ENCODE measurements around the gene KRTAP12-1. TPM values are rescaled to one million over a fixed set of nuclear protein-coding genes. Genes with fewer than 3 reads are reported as not detected.
A peak's percentile ranks its signal among the peaks of the same experiment; 100 is the strongest.

KRTAP12-1 gene
- total RNA-seq, 4 donors from 2014 or later: not detected

DNA sequence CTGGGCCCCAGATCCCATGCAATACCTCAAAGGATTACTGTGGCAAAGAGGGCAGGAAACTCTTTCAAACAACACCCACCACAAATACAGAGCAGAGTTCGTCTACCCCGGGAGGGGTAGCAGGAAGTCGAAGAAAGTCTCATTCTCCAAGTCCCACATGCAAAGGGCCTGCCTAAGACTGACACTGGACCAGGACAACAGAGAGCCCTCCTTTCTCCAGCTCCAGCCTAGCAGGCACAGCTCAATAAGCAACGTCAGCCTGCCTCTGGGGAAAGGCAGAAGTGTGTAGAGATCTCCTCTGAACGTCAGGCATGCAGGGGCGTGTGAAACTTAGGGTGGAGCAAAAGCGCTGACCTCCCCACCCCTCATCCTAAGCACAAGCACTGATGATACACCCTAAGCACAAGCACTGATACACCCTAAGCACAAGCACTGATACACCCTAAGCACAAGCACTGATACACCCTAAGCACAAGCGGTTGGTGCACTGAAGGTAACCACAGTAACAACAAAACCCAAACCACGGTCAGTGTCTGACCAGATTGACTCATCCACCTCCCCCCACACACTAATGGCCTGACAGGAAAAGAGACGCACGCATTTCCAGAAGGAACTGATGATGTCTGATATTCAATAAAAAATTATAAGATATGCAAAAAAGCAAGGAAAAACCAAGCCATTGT, 22.9 kb downstream of the KRTAP12-1 start:
- no peak for DNase-seq
- Histone ChIP-seq H3K9me3 (no peaks in the 10 kb centered on the region), H3K27ac (peak overlapping the region in 3 of 4 donors; percentile 25 to 82 (median 59)), H3K36me3 (no peaks in the 10 kb centered on the region), H3K4me3 (no peak overlapping the region), H3K4me1 (no peaks in the 10 kb centered on the region), H3K27me3 (no peaks in the 10 kb centered on the region)
- TF ChIP-seq POLR2A (IDR thresholded peaks at IDR 0.05): no peak
- TF ChIP-seq, protein P1, sequence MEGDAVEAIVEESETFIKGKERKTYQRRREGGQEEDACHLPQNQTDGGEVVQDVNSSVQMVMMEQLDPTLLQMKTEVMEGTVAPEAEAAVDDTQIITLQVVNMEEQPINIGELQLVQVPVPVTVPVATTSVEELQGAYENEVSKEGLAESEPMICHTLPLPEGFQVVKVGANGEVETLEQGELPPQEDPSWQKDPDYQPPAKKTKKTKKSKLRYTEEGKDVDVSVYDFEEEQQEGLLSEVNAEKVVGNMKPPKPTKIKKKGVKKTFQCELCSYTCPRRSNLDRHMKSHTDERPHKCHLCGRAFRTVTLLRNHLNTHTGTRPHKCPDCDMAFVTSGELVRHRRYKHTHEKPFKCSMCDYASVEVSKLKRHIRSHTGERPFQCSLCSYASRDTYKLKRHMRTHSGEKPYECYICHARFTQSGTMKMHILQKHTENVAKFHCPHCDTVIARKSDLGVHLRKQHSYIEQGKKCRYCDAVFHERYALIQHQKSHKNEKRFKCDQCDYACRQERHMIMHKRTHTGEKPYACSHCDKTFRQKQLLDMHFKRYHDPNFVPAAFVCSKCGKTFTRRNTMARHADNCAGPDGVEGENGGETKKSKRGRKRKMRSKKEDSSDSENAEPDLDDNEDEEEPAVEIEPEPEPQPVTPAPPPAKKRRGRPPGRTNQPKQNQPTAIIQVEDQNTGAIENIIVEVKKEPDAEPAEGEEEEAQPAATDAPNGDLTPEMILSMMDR (IDR thresholded peaks at IDR 0.05): no peak

DNA sequence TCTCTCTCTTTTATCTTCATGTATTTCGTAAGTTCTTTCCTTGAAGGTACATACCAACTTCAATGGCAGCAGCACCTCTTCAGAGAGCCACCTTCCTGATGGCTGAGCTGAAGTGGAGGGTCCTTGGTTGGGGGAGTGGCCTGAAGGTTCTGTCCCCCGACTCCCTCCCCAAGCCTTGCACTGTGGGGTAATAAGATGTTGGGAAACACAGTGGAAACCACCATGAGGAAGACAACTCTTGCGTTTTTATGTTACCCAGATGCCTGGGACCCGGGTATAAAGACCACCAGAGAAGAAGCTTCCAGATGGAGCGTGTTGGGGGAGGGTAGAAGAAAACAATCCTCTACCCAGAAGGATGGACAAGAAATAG, 23.4 kb downstream of the KRTAP12-1 start:
- H3K36me3 ChIP-seq: no peaks in the 10 kb centered on the region
- no peak for DNase-seq
- no peaks in the 10 kb centered on the region for H3K4me1 ChIP-seq
- no peak for TF ChIP-seq POLR2A (IDR thresholded peaks at IDR 0.05)
- TF ChIP-seq, protein P1 (IDR thresholded peaks at IDR 0.05): no peak
- H3K4me3 ChIP-seq: no peak overlapping the region
- peak overlapping the region; percentile 25 to 82 (median 63) for H3K27ac ChIP-seq
- no peaks in the 10 kb centered on the region for H3K9me3 ChIP-seq
- no peaks in the 10 kb centered on the region for H3K27me3 ChIP-seq

DNA sequence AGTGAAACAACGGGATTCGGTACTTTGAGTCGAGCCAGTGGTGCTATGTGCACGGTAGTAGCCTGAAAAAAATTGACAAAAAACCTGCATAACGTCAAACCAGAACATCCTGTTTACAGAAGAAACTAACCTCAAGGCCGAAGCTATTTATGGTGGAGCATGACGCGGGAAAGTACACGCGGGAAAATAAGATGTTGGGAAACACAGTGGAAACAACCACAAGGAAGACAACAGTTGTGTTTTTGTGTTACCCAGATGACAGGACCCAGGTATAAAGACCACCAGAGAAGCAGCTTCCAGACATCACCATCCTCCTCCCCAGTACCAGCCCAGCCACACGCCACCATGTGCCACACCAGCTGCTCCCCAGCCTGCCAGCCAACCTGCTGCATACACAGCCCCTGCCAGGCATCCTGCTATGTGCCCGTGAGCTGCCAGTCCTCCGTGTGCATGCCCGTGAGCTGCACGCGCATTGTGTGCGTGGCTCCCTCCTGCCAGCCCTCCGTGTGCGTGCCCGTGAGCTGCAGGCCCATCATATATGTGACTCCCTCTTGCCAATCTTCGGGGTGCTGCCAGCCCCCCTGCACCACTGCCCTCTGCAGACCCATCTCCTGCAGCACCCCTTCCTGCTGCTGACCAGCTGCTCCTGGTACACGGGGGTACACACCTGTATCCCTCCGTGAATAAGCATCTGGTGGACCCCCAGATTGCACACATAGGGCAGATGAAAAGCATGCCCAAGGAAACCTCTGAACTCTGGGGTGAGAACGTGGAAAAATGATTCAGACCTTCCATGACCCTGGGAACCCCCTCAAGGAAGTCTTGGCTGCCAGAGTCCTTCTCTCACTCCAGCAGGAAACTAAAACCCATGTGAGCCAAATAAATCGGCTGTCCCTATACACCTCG, 24.1 kb downstream of the KRTAP12-1 start, which contains the start of gene KRTAP12-3:
Gene KRTAP12-3, plus strand, starts transcription at position 298 of the 906 bp plus-strand sequence. Its CDS starts 48 bp downstream, at position 346.
- H3K9me3 ChIP-seq: no peaks in the 10 kb centered on the region
- DNase-seq: peak in 2 of 3 donors; percentile 26 to 61
- no peaks in the 10 kb centered on the region for H3K36me3 ChIP-seq
- H3K27ac ChIP-seq: peak within 1 kb of the TSS; percentile 33 to 82 (median 63)
- TF ChIP-seq, protein P1 (IDR thresholded peaks at IDR 0.05): no peak
- TF ChIP-seq POLR2A (IDR thresholded peaks at IDR 0.05): no peak
- no peak within 1 kb of the TSS for H3K4me3 ChIP-seq
- no peaks in the 10 kb centered on the region for H3K4me1 ChIP-seq
- H3K27me3 ChIP-seq: no peaks in the 10 kb centered on the region

DNA sequence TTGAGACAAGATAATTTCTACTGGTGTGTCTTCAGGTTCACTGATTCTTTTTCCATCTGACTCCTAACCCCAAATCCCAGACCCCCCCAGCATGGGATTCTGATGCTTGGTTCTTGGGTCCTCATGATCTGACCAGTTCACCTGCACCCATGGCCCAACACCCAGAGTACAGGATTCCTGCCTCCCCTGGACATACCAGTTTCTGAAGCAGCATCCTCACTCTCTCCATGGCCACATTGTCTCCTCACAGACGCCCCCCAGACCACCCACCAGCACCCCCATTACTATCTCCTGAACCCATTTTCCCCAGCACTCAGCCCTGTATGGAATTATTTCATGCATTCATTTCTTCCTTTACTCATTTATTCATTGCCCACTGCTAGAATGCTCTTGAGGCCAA, 25.1 kb downstream of the KRTAP12-1 start:
- Histone ChIP-seq H3K27me3 (no peaks in the 10 kb centered on the region), H3K36me3 (no peaks in the 10 kb centered on the region), H3K4me1 (no peaks in the 10 kb centered on the region), H3K27ac (peak overlapping the region; percentile 33 to 63 (median 58)), H3K4me3 (no peak overlapping the region), H3K9me3 (no peaks in the 10 kb centered on the region)
- DNase-seq: no peak
- TF ChIP-seq, protein P1 (IDR thresholded peaks at IDR 0.05): no peak
- no peak for TF ChIP-seq POLR2A (IDR thresholded peaks at IDR 0.05)

DNA sequence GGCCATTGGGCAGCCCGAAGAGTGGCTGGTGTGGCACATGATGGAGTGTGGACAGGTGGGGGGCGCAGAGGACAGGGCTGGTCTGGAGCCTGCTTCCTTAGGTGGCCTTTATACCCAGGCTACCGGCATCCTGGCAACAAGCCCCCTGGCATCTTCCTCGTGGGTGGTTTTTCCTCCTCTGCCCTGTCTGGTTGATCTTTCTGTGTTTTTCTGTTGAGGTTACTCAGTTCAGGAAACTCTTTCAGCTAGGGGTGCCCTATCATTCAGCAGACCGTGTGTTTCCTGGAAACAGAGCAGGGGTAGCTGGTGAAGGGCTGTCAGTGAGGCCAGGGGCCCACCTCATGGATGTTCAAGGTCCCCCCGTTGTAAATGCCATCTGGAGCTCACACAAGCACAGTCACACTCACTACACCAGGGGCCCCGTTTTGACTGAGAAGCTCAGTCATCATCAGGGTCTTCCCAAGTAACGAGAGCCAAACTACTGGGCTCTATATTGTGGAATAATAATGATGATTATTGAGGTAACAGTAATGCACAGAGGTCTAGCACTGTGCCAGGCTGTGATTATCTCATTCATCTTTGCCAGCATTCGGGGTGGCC, 27.3 kb downstream of the KRTAP12-1 start, which contains the start of gene KRTAP12-4:
Gene KRTAP12-4, minus strand, starts transcription at position 84 of the 600 bp plus-strand sequence. Its CDS starts 45 bp downstream, at position 39.
- H3K4me3 ChIP-seq: no peak within 1 kb of the TSS
- no peaks in the 10 kb centered on the region for H3K9me3 ChIP-seq
- no peaks in the 10 kb centered on the region for H3K36me3 ChIP-seq
- DNase-seq: no peak
- peak within 1 kb of the TSS in 1 of 4 donors; percentile 46 for H3K27ac ChIP-seq
- TF ChIP-seq, protein P1 (IDR thresholded peaks at IDR 0.05): no peak
- TF ChIP-seq POLR2A (IDR thresholded peaks at IDR 0.05): no peak
- no peaks in the 10 kb centered on the region for H3K27me3 ChIP-seq
- no peaks in the 10 kb centered on the region for H3K4me1 ChIP-seq

Measured in Peyer's patch (tissue), 4 donors.